ENCODE results near the gene FRMPD4. TPM values are rescaled to one million over a fixed set of nuclear protein-coding genes. Genes with fewer than 3 reads are reported as not detected.

Gene FRMPD4
- total and polyA plus RNA-seq, 2 of the 13 experiments (the other 11 are each of a cell fraction or from before 2014, with no cell fraction given), result not detected

DNA sequence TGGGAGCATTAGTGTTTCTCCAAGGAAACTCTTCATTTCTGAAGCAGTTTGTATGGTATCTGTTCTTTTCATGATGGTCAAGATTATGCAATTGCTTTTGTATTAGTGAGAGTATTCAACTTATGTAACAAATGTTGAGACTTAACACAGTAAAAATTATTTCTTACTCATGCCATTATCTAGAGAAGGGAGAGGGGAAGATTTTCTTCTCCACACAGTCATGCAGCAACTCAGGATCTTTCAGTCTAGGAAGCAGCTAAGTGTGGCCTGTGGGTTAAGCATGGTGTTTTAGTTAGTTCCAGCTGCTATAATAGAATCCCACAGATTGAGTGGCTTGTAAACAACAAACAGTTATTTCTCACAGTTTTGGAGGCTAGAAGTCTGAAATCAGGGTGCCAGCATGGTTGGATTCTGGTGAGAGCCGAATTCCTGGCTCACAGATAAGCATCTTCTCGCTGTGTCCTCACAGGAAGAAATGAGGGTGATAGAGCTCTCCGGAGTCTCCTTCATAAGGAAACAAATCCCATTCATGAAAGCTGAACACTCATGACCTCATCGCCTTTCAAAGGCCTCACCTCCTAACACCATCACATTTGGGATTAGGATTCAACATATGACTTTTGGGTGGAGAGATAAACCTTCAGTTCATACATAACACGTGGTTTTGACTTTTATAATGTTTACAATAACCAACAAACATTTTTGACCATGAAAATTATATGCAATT, 101.2 kb downstream of the FRMPD4 start:
- ATAC-seq (no peak), FAIRE-seq (no peak), DNase-seq (ENCODE audit: low spot score) (no peak)
- no peak overlapping the region for H3K27ac ChIP-seq (ENCODE audit: extremely low read length, insufficient read depth, low read length)
- no peak overlapping the region for H3K4me3 ChIP-seq (replicated peaks in 1 of 3; ENCODE audit: insufficient read depth in 1 of 3, low read depth in 2 of 3, low read length in 3 of 3)
- in situ Hi-C loops (cut with HindIII; ENCODE audit: extremely low pct_ligation_motif_present, low pct_unique_long_range_greater_than_20kb), result no loop called here
- TF ChIP-seq NFE2L1 (CRISPR knock-in tag; IDR thresholded peaks at IDR 0.05; ENCODE audit: borderline replicate concordance) (no peak), ZNF160 (CRISPR knock-in tag; IDR thresholded peaks at IDR 0.05) (no peak), HOMEZ (CRISPR knock-in tag; IDR thresholded peaks at IDR 0.05; ENCODE audit: low read depth) (no peak), SETDB1 (CRISPR knock-in tag; IDR thresholded peaks at IDR 0.05; ENCODE audit: borderline replicate concordance) (no peak), DZIP1 (CRISPR knock-in tag; IDR thresholded peaks at IDR 0.05) (no peak), ZBTB10 (CRISPR knock-in tag; IDR thresholded peaks at IDR 0.05; ENCODE audit: borderline replicate concordance) (no peak), ZNF773 (CRISPR knock-in tag; IDR thresholded peaks at IDR 0.05; ENCODE audit: borderline replicate concordance) (no peak), REL (CRISPR knock-in tag; conservative IDR thresholded peaks at IDR 0.05) (no peak), ZNF136 (CRISPR knock-in tag; IDR thresholded peaks at IDR 0.05; ENCODE audit: low read depth) (no peak)
- TF ChIP-seq, protein P1, sequence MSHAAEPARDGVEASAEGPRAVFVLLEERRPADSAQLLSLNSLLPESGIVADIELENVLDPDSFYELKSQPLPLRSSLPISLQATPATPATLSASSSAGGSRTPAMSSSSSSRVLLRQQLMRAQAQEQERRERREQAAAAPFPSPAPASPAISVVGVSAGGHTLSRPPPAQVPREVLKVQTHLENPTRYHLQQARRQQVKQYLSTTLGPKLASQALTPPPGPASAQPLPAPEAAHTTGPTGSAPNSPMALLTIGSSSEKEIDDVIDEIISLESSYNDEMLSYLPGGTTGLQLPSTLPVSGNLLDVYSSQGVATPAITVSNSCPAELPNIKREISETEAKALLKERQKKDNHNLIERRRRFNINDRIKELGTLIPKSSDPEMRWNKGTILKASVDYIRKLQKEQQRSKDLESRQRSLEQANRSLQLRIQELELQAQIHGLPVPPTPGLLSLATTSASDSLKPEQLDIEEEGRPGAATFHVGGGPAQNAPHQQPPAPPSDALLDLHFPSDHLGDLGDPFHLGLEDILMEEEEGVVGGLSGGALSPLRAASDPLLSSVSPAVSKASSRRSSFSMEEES (CRISPR knock-in tag; IDR thresholded peaks at IDR 0.05), result no peak
- TF ChIP-seq, protein P2, sequence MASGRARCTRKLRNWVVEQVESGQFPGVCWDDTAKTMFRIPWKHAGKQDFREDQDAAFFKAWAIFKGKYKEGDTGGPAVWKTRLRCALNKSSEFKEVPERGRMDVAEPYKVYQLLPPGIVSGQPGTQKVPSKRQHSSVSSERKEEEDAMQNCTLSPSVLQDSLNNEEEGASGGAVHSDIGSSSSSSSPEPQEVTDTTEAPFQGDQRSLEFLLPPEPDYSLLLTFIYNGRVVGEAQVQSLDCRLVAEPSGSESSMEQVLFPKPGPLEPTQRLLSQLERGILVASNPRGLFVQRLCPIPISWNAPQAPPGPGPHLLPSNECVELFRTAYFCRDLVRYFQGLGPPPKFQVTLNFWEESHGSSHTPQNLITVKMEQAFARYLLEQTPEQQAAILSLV (CRISPR knock-in tag; IDR thresholded peaks at IDR 0.05; ENCODE audit: borderline replicate concordance), result no peak
- H3K4me2 ChIP-seq (ENCODE audit: low read depth, low read length), result no peak overlapping the region
- H2AFZ ChIP-seq (ENCODE audit: low read length), result no peak overlapping the region
- H4K20me1 ChIP-seq (ENCODE audit: insufficient read depth, low read length), result no peaks in the 10 kb centered on the region
- WGBS (ENCODE audit: low lambda C conversion rate), result 0% methylated on average over 5 of the region's 5 CpGs
- H3K4me1 ChIP-seq (ENCODE audit: insufficient read depth, low read length), result no peaks in the 10 kb centered on the region
- no peak overlapping the region for H3K9ac ChIP-seq (ENCODE audit: insufficient read depth, low read depth, low read length)
- H3K9me3 ChIP-seq (ENCODE audit: low read length), result no peaks in the 10 kb centered on the region
- intact Hi-C loops (cut with micrococcal nuclease; ENCODE audit: unreplicated experiment), result no loop called here
- no peaks in the 10 kb centered on the region for H3K79me2 ChIP-seq (ENCODE audit: insufficient read depth, low read length)
- CTCF ChIA-PET (ENCODE audit: low intra/inter-chr PET ratio, low total read pairs), result no interaction called here
- POLR2A ChIA-PET, result no interaction called here
- no TSS peak for BruUV-seq (replicated peaks)
- H3K36me3 ChIP-seq (replicated peaks in 1 of 2; ENCODE audit: control insufficient read depth in 1 of 2, insufficient read depth in 2 of 2, low read length in 2 of 2), result no peaks in the 10 kb centered on the region
- no peaks in the 10 kb centered on the region for H3K27me3 ChIP-seq (ENCODE audit: control insufficient read depth in 1 of 2, insufficient read depth in 2 of 2, low read length in 2 of 2)

All from HepG2 (cell line).